NB4 (cell line): ENCODE results near the gene BRWD1.

ENCODE experiments used
- DNase-seq: peaks from one replicate; pipeline ENCODE4 v3.0.0; 2010; ENCODE audit warnings: low read depth
- H3K4me3 ChIP-seq: one replicate; pipeline ENCODE4 v1.5.1; 2011; ENCODE audit warnings: mild to moderate bottlenecking, low read depth, low read length, moderate library complexity
- MYC ChIP-seq: IDR thresholded peaks from 2 replicates; pipeline ENCODE4 v1.6.1; 2011; ENCODE audit warnings: low read depth, low read length
- POLR2A ChIP-seq: IDR thresholded peaks from 2 replicates; pipeline ENCODE4 v1.6.1; 2011; ENCODE audit warnings: mild to moderate bottlenecking; ENCODE audit not compliant: insufficient read length; ENCODE audit errors: extremely low read depth
- TF ChIP-seq, protein P1 (sequence below): IDR thresholded peaks from 2 replicates; pipeline ENCODE4 v1.6.1; 2011; ENCODE audit warnings: low read depth, low read length
- TF ChIP-seq, protein P2 (sequence below): IDR thresholded peaks from one replicate; pipeline ENCODE4 v1.5.1; 2012; ENCODE audit warnings: low read depth, low read length

BRWD1 gene

DNA sequence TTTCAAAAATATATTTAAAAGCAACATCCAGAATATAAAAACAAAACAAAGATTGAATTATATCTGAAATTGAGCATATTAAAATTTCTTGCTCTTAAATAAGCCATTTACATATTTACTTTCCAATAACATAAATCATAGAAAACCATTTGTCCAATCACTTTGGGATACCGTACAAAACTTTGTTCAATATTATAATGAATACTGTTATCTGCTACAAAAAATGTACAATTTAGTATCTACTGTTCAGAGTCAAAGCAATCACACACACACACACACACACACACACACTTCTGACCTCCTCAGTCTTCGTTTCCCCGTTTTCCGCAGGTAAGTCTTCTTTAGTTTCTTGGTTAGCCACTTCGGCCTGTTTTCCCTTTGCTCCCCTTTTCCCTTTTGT, 31.4 kb upstream of the BRWD1 start:
- H3K4me3 ChIP-seq, result peak overlapping the region; percentile 98
- no peak for DNase-seq
- TF ChIP-seq POLR2A (no peak), MYC (no peak)
- TF ChIP-seq, protein P1, sequence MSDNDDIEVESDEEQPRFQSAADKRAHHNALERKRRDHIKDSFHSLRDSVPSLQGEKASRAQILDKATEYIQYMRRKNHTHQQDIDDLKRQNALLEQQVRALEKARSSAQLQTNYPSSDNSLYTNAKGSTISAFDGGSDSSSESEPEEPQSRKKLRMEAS, result no peak
- TF ChIP-seq, protein P2, sequence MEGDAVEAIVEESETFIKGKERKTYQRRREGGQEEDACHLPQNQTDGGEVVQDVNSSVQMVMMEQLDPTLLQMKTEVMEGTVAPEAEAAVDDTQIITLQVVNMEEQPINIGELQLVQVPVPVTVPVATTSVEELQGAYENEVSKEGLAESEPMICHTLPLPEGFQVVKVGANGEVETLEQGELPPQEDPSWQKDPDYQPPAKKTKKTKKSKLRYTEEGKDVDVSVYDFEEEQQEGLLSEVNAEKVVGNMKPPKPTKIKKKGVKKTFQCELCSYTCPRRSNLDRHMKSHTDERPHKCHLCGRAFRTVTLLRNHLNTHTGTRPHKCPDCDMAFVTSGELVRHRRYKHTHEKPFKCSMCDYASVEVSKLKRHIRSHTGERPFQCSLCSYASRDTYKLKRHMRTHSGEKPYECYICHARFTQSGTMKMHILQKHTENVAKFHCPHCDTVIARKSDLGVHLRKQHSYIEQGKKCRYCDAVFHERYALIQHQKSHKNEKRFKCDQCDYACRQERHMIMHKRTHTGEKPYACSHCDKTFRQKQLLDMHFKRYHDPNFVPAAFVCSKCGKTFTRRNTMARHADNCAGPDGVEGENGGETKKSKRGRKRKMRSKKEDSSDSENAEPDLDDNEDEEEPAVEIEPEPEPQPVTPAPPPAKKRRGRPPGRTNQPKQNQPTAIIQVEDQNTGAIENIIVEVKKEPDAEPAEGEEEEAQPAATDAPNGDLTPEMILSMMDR, result no peak

DNA sequence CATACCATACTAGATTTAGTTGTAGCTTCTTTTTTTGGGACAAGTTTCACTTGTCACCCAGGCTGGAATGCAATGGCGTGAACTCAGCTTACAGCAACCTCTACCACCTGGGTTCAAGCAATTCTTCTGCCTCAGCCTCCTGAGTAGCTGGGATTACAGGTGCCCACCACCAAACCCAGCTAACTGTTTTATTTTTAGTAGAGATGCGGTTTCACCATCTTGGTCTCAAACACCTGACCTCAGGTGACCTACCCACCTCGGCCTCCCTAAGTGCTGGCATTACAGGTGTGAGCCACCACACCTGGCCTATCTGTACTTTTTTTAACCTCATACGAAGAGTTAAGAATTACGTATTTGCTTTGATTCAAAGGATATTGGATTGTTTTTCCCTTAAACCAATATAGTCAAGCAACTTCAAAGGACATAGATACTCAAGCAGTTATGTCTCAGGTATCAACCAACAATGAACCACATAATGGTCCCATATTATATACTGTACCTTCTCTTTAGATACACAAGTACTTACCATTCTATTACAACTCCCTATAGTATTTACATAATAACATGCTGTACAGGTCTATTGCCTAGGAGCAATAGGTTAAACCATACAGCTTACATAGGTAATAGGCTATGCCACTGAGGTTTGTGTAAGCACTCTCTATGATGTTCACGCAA, 28.0 kb upstream of the BRWD1 start:
- H3K4me3 ChIP-seq, result no peak overlapping the region
- DNase-seq, result no peak
- TF ChIP-seq, protein P1, result no peak
- no peak for TF ChIP-seq POLR2A

DNA sequence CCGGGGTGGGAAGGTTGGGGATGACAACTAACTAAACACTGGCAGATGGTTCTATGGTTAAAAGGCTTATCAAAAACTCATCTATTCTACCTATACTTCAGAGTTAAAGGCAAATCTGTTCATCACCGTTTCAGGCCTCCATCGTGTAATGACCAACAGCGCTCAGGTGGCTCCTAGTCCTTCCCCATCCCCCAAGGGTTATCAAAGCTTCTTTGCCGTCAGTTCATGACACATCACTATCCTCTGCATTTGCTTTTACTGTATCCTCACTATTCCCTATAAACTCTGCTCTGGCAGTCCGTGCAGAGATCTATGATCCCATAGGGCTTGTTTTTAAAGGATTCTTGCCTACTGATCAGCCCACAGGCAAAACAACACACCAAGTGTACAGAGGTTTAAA, 27.3 kb upstream of the BRWD1 start:
- no peak overlapping the region for H3K4me3 ChIP-seq
- TF ChIP-seq, protein P2, result no peak
- no peak for DNase-seq

DNA sequence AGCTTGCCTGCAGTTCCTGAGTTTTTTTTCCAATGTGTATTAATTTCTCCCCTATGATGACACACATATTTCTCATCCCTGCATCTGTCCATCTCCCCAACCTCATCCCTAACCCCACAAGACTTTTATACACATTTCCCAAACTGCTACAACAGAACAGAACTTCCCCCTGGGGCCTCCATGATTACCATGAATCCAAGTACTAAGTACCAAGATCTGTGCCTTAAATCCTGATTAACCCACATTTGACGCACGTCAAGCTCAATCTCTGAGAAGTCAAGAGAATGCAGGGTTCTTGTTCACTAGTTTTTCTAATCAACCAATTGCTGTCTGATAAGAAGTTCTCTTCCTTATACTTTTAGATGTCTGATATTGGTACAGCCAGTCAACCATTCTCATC, 25.8 kb upstream of the BRWD1 start:
- DNase-seq, result no peak
- no peak overlapping the region for H3K4me3 ChIP-seq
- TF ChIP-seq, protein P2, result no peak
- TF ChIP-seq, protein P1, result no peak
- TF ChIP-seq POLR2A, result no peak
- TF ChIP-seq MYC, result no peak

DNA sequence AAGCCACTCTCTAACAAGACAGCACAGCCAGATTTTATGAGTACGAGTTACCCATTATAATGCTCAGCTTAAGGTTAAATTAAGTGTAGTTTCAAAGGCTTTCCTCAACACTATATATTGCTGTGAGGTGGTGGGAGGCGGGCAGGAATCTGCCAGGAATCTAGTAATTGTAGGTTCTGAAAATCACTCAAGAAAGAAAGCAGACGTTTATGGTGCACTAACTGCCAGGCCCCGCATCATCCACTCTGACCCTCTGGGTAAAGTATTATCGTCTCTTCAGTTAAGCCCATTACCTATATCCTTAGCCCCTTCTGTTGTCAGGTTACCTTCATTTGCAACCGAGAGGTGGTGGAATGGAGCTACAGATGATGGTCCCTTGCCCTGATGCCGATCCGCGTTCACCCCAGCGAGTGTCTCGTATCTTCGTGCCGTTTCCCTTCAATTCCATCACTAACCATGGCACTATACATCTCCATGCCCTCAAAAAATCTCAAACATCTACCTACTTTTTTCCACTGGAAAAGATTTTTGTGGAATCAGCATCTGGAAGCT, 23.1 kb upstream of the BRWD1 start:
- H3K4me3 ChIP-seq, result no peak overlapping the region
- no peak for DNase-seq
- TF ChIP-seq MYC (no peak), POLR2A (no peak)
- TF ChIP-seq, protein P2, result no peak

DNA sequence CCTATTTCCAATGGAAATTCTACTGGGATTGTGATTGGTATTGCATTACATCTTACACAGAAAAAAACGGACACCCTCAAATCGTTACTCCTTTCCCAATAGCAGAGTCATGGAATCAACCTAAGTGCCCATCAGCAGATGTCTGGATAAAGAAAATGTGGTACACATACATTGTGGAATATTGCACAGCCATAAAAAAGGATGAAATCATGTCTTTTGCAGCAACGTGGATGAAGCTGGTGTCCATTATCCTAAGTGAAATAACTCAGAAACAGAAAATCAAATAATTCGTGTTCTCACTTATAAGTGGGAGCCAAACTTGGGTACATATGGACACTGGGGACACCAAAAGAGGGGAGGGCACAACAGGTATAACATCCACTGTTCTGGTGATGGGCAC, 21.2 kb upstream of the BRWD1 start:
- no peak overlapping the region for H3K4me3 ChIP-seq
- DNase-seq, result no peak
- no peak for TF ChIP-seq POLR2A

DNA sequence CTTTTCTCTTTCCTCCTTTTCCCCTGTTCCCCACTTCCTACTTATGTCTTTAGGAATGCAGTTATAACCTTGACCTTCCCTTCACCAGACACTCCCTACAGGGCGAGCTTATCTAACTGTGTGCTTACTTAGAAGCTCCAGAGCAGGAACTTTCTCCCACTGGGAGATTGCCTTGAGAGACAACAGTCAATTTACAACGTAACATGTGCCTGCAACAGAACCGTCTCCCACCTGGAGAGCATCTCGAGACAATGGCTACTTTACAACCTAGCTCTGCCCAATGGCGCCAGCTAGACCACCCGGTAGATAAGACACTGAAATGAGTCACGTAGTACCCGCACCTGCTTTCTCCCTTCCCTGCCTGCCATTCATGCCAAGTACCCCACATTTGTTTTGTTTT, 18.7 kb upstream of the BRWD1 start:
- TF ChIP-seq, protein P1, result no peak
- TF ChIP-seq, protein P2, result no peak
- TF ChIP-seq POLR2A, result no peak
- TF ChIP-seq MYC, result no peak
- no peak overlapping the region for H3K4me3 ChIP-seq
- no peak for DNase-seq
